B cell (primary cell): ENCODE measurements around the gene SELENOI.

Experiments
- CTCF ChIP-seq: fragments of 200-600 bp; IDR thresholded peaks from one replicate; pipeline ENCODE4 v1.8.0; 2022; ENCODE audit warnings: antibody characterized with exemption, mild to moderate bottlenecking
- EZH2 ChIP-seq: IDR thresholded peaks from 2 replicates; pipeline ENCODE4 v1.6.1; 2012; ENCODE audit warnings: borderline replicate concordance, low read depth, mild to moderate bottlenecking, moderate library complexity, low read length; ENCODE audit not compliant: insufficient read depth, poor library complexity, severe bottlenecking

DNA sequence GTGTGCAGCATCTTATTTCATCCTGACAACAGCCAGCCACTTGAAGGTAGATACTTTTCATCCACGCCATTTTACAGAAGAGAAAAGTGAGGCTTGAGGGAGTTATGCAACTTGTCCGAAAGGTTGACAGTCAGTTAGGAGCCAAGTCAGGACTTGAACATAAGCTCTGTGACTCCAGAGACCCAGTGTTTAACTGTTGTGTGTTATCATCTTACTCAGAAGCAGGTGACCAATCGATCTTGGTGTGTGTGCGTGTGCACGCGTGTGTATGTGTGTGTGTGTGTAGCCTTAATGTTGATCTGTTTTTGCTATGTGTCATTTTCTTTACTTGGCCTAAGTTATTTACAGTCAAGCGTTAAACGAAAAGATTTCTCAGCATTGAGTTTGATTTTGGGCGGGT lies 77.8 kb downstream of the SELENOI start:
- no peak for TF ChIP-seq CTCF
- no peak for TF ChIP-seq EZH2
